ENCODE results near the gene FARP1. TPM values are rescaled to one million over a fixed set of nuclear protein-coding genes. Genes with fewer than 3 reads are reported as not detected.

Gene FARP1
- total and polyA plus RNA-seq, 10 of the 15 experiments (the other 5 are each of a cell fraction or from before 2014, with no cell fraction given): 0.17 to 6.9 (median 0.68) TPM

- TF ChIP-seq MXI1 (IDR thresholded peaks at IDR 0.05; ENCODE audit: low read depth, low read length) (no peak), CREB1 (IDR thresholded peaks at IDR 0.05; ENCODE audit: low read depth) (no peak), YY1 (IDR thresholded peaks at IDR 0.05; ENCODE audit: low read depth, low read length) (no peak), YBX1 (IDR thresholded peaks at IDR 0.05) (no peak), EGR1 (IDR thresholded peaks at IDR 0.05; ENCODE audit: borderline replicate concordance in 1 of 2, low read depth in 2 of 2, low read length in 2 of 2) (no peak), ZNF592 (IDR thresholded peaks at IDR 0.05) (no peak), KAT2A (conservative IDR thresholded peaks at IDR 0.05; ENCODE audit: control insufficient read depth, low read depth, low read length) (no peak), MTA2 (IDR thresholded peaks at IDR 0.05; ENCODE audit: low read depth) (no peak)
Measured at GRCh38 chr13:98254513-98254912, 111.6 kb downstream of the FARP1 start (continued).

- ChIA-PET RAD21 (ENCODE audit: unreplicated experiment) (no interaction called here), CTCF (no interaction called here), POLR2A (interaction anchor here (1.0 kb wide), 1 partner anchor 38 kb away, joined by 3 read pairs; no protein-coding TSS in a partner anchor), SMC1A (ENCODE audit: uncharacterized antibody, unreplicated experiment) (interaction anchor here (1.2 kb wide), 1 partner anchor 12 kb away, joined by 3 read pairs; no protein-coding TSS in a partner anchor)
- no peaks in the 10 kb centered on the region for H3K9me3 ChIP-seq (replicated peaks; ENCODE audit: control insufficient read depth, insufficient read depth, low read length)
- 36% methylated on average over 4 of the region's 4 CpGs for WGBS (ENCODE audit: insufficient coverage, insufficient replicate concordance, low lambda C conversion rate, missing lambda C conversion rate)
- ATAC-seq: no peak
- no peaks in the 10 kb centered on the region for H4K20me1 ChIP-seq (ENCODE audit: control insufficient read depth, insufficient read depth)
- H2AFZ ChIP-seq (ENCODE audit: control insufficient read depth, low read depth, low read length): no peak overlapping the region
- H3K4me2 ChIP-seq (ENCODE audit: control insufficient read depth, insufficient read depth): no peak overlapping the region
- no peak overlapping the region for H3K9ac ChIP-seq (ENCODE audit: control insufficient read depth, insufficient read depth, low read length)
- no peak overlapping the region for H3K4me3 ChIP-seq
- no peaks in the 10 kb centered on the region for H3K36me3 ChIP-seq (ENCODE audit: control insufficient read depth in 2 of 2, insufficient read depth in 2 of 2, low read length in 1 of 2)
- no peak for FAIRE-seq
- no TSS peak for BruUV-seq (replicated peaks)
- H3K27me3 ChIP-seq (replicated peaks in 1 of 2; ENCODE audit: control insufficient read depth in 2 of 2, insufficient read depth in 2 of 2, low read length in 1 of 2): no peaks in the 10 kb centered on the region
- H3K27ac ChIP-seq (ENCODE audit: control insufficient read depth, insufficient read depth): no peak overlapping the region
- H3K4me1 ChIP-seq (ENCODE audit: control insufficient read depth, insufficient read depth, low read length): no peaks in the 10 kb centered on the region
- in situ Hi-C loops (cut with MboI): no loop called here
- no peak for DNase-seq (ENCODE audit: low read depth, low spot score)
- no peaks in the 10 kb centered on the region for H3K79me2 ChIP-seq (ENCODE audit: control insufficient read depth, insufficient read depth, low read length)
- intact Hi-C loops (cut with micrococcal nuclease; ENCODE audit: unreplicated experiment): no loop called here
- no peak for TF ChIP-seq MEF2A (IDR thresholded peaks at IDR 0.05; ENCODE audit: insufficient read depth, low read depth, low read length)
- no peak for TF ChIP-seq E2F8 (IDR thresholded peaks at IDR 0.05; ENCODE audit: low read depth, partially characterized antibody)
- TF ChIP-seq ATF7 (IDR thresholded peaks at IDR 0.05; ENCODE audit: low read depth): no peak
- no peak for TF ChIP-seq NFIC (IDR thresholded peaks at IDR 0.05; ENCODE audit: low read depth, low read length)
- no peak for TF ChIP-seq HDAC2 (IDR thresholded peaks at IDR 0.05)
- no peak for TF ChIP-seq RBBP5 (conservative IDR thresholded peaks at IDR 0.05)
- no peak for TF ChIP-seq ZNF384 (IDR thresholded peaks at IDR 0.05; ENCODE audit: borderline replicate concordance, low read depth, low read length)
- TF ChIP-seq POLR2AphosphoS5 (IDR thresholded peaks at IDR 0.05; ENCODE audit: low read length): no peak
- TF ChIP-seq IRF5 (IDR thresholded peaks at IDR 0.05; ENCODE audit: borderline replicate concordance): no peak
Measured at GRCh38 chr13:98258226-98258625, 115.3 kb downstream of the FARP1 start.
